Testis (tissue), 2 donors: Measurements from ENCODE around the gene ITGB8.

ENCODE experiments used
- POLR2A ChIP-seq: fragments of 450-650 bp; IDR thresholded peaks from one replicate; pipeline ENCODE4 v1.6.1; 2017; ENCODE audit warnings: antibody characterized with exemption, mild to moderate bottlenecking, moderate library complexity
- TF ChIP-seq, protein P1 (sequence below), 3 experiments: fragments of 450-650 bp in 2 of 3; fragments of 200-600 bp in 1 of 3; sonication (generic) in 1 of 3; IDR thresholded peaks; one replicate each; pipeline ENCODE4 v1.5.1; 2016 to 2019; ENCODE audit warnings: antibody characterized with exemption in 3 of 3, mild to moderate bottlenecking in 2 of 3, moderate library complexity in 1 of 3

DNA sequence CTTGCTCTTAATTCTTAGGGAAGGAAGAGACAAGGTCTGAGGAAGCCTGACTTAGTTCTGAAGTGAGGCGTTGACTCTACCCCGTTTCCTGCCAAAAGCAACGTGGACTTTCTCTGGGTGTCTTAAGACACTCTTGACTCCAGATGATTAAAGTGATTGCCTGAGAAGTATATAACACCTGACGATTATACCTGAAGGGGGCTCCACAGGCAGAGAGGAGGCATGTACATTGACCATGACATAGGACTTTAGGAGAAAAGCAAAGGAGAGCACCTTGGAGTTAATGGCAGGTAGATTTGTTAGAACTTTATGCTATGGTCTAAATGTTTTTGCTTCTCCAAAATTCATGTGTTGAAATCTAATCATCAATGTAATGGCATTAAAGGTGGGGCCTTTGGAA, 15.9 kb downstream of the ITGB8 start:
- TF ChIP-seq, protein P1, sequence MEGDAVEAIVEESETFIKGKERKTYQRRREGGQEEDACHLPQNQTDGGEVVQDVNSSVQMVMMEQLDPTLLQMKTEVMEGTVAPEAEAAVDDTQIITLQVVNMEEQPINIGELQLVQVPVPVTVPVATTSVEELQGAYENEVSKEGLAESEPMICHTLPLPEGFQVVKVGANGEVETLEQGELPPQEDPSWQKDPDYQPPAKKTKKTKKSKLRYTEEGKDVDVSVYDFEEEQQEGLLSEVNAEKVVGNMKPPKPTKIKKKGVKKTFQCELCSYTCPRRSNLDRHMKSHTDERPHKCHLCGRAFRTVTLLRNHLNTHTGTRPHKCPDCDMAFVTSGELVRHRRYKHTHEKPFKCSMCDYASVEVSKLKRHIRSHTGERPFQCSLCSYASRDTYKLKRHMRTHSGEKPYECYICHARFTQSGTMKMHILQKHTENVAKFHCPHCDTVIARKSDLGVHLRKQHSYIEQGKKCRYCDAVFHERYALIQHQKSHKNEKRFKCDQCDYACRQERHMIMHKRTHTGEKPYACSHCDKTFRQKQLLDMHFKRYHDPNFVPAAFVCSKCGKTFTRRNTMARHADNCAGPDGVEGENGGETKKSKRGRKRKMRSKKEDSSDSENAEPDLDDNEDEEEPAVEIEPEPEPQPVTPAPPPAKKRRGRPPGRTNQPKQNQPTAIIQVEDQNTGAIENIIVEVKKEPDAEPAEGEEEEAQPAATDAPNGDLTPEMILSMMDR (IDR thresholded peaks at IDR 0.05), result no peak
- TF ChIP-seq POLR2A, result no peak
